HFFc6 (cell line): Measurements from ENCODE around the gene CHST11. TPM values are rescaled to one million over a fixed set of nuclear protein-coding genes. Genes with fewer than 3 reads are reported as not detected.
"Not testable (repeated sequence)": the region's sequence is repeated elsewhere in the genome, so short reads cannot be mapped to it uniquely, and the experiment has no call there.

Experiments used
- DNase-seq: peaks from one replicate; pipeline ENCODE4 v3.0.0-alpha.2; 2018
- H3K27ac Mint-ChIP-seq: 2 replicates; pipeline ENCODE4 v1.8.0; 2020; ENCODE audit warnings: mild to moderate bottlenecking, mixed read lengths
- H3K27me3 Mint-ChIP-seq: 2 replicates; pipeline ENCODE4 v1.8.0; 2021; ENCODE audit warnings: mild to moderate bottlenecking, moderate library complexity, mixed read lengths; ENCODE audit not compliant: insufficient read depth
- H3K36me3 Mint-ChIP-seq: 2 replicates; pipeline ENCODE4 v1.8.0; 2021; ENCODE audit warnings: low read depth, mixed read lengths
- H3K4me1 Mint-ChIP-seq: 2 replicates; pipeline ENCODE4 v1.8.0; 2020; ENCODE audit warnings: low read depth, mixed read lengths
- H3K4me3 Mint-ChIP-seq: 2 replicates; pipeline ENCODE4 v1.8.0; 2020; ENCODE audit warnings: mild to moderate bottlenecking, moderate library complexity, mixed read lengths
- H3K9me3 Mint-ChIP-seq: 2 replicates; pipeline ENCODE4 v1.8.0; 2020; ENCODE audit warnings: mild to moderate bottlenecking, mixed read lengths
- total RNA-seq, 6 experiments: library from RNA; stranded (reverse); fragmentation: NEBNext Ultra II Directional; extraction: Animal tissue kit (Norgen Biotek cat#: 25700); gene quantifications; 2 replicates in 1 of 6; 3 replicates in 5 of 6; pipeline ENCODE4 v1.2.3, GENCODE V29; 2021
- TF ChIP-seq, protein P1 (sequence below): fragments of 200-600 bp; sonication (generic); IDR thresholded peaks from 2 replicates; pipeline ENCODE4 v1.5.0; 2021; ENCODE audit warnings: antibody characterized with exemption, mild to moderate bottlenecking

CHST11 gene
- total RNA-seq, 6 experiments from 2014 or later: 2.4 to 4.3 (median 3.8) TPM

DNA sequence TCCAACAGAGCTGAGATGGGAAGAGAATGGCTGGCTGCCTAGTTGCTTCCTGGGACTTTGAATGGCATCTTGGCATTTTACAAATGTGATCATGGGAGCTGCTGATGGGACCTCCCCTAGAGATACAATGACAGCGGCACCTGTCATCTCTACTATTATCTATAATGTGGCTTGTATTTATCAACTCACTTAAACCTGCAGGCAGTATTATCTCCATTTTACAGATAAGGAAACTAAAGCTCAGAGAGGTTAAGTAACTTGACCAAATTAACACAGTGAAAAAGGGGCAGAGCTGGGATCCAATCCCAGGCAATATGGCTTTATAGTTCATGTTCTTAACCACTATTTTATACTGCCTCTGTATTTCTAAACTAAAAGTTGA, 111.7 kb downstream of the CHST11 start:
- peaks cover 10% of the 10 kb centered on the region; the same call in 1 of the 2 replicates for H3K36me3 Mint-ChIP-seq
- H3K4me3 Mint-ChIP-seq: no peak overlapping the region
- TF ChIP-seq, protein P1, sequence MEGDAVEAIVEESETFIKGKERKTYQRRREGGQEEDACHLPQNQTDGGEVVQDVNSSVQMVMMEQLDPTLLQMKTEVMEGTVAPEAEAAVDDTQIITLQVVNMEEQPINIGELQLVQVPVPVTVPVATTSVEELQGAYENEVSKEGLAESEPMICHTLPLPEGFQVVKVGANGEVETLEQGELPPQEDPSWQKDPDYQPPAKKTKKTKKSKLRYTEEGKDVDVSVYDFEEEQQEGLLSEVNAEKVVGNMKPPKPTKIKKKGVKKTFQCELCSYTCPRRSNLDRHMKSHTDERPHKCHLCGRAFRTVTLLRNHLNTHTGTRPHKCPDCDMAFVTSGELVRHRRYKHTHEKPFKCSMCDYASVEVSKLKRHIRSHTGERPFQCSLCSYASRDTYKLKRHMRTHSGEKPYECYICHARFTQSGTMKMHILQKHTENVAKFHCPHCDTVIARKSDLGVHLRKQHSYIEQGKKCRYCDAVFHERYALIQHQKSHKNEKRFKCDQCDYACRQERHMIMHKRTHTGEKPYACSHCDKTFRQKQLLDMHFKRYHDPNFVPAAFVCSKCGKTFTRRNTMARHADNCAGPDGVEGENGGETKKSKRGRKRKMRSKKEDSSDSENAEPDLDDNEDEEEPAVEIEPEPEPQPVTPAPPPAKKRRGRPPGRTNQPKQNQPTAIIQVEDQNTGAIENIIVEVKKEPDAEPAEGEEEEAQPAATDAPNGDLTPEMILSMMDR: no peak
- no peak for DNase-seq
- peaks cover 4% of the 10 kb centered on the region; the same call in 1 of the 2 replicates for H3K9me3 Mint-ChIP-seq
- peaks cover 19% of the 10 kb centered on the region for H3K27me3 Mint-ChIP-seq
- no peak overlapping the region for H3K27ac Mint-ChIP-seq
- H3K4me1 Mint-ChIP-seq: peaks cover 8% of the 10 kb centered on the region

DNA sequence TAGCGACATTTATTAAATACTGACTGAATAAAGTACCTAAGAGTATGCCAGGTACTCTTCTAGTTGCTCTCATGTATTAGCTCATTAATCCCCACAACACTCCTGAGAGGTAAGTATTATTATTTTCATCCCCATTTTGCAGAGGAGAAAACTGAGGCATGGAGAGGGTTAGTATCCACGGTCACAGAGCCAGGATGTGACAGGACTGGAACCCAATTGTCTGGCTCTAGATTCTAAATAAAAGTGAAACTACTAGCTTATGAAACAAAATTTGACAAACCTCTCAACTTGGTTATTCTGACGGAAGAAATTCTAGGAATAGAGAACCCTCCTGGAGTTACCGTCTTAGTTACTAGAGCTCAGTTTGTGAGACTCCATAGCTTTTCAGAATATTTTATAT, 112.2 kb downstream of the CHST11 start:
- peaks cover 17% of the 10 kb centered on the region for H3K27me3 Mint-ChIP-seq
- peaks cover 8% of the 10 kb centered on the region for H3K4me1 Mint-ChIP-seq
- H3K9me3 Mint-ChIP-seq: peaks cover 4% of the 10 kb centered on the region; the same call in 1 of the 2 replicates
- no peak overlapping the region for H3K4me3 Mint-ChIP-seq
- TF ChIP-seq, protein P1: no peak
- H3K36me3 Mint-ChIP-seq: peaks cover 6% of the 10 kb centered on the region; the same call in 1 of the 2 replicates
- DNase-seq: no peak
- H3K27ac Mint-ChIP-seq: no peak overlapping the region

DNA sequence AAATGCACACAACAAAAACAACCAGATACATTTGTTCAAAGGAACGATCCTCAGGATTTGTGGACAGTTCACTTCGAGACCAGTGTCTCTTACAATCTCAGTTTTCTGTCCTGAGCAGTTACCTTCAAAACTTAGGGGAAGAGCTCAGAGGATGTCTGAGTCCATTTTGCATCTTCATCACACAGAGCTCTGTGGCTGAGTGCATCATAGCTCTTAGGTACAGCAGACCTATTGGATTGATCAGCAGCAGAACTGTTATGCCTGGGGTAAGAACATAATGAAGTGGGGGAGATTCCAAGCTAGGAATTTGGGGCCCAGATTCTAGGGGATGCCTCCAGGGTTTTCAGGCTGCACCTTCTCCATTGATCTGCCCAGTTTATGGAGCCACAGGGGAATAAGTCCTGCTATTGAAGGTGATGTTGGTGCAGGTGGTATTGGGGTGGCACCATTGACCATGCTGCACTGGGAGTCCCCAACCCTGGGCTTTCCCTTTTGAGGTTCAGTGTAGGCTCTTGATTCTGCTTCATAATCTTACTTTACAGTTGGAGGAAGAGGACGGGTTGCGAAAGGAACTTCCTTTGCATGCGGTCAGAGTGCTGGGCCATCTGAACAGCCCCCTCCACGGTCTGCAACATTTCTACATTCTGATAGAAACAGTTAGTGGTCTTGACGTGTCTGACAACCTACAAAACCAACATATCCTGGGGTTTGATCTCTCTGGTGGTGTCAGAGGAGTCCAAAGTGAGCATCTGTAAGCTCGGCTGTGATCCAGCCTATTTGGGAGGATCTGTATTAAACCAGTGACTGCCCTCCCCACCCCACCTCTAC, 112.8 kb downstream of the CHST11 start:
- TF ChIP-seq, protein P1: no peak
- H3K36me3 Mint-ChIP-seq: peaks cover 2% of the 10 kb centered on the region; the same call in 1 of the 2 replicates
- no peak for DNase-seq
- peaks cover 17% of the 10 kb centered on the region for H3K27me3 Mint-ChIP-seq
- H3K4me1 Mint-ChIP-seq: peaks cover 8% of the 10 kb centered on the region
- H3K9me3 Mint-ChIP-seq: peaks cover 2% of the 10 kb centered on the region; the same call in 1 of the 2 replicates
- H3K27ac Mint-ChIP-seq: no peak overlapping the region
- no peak overlapping the region for H3K4me3 Mint-ChIP-seq

DNA sequence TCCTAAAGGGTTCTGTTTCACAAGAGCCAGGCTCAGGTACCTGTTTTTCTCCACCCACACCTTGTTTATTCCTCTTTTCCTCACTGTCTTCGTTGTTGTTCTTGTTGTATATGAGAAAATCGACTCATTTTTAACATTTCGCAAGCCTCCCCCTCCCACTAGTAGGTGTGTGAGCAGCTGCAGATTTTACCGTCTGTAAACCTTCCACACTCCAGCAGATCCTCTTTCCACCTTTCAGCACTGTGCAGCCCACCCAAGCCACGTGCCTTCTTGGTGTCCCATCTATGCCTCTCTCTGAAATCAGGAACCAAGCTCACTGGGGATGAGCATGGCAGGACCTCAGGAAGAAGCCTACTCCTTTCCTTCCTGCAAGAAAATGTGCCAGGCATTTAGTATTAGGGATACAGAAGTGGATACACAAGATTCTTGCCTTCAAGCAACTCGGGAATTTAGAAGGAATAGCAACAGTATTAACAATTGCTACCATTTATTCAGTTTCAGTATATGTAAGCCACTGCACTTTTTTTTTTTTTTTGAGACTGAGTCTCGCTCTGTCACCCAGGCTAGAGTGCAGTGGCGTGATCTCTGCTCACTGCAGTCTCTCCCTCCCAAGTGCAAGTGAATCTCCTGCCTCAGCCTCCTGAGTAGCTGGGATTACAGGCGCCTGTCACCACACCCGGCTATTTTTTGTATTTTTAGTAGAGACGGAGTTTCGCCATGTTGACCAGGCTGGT, 113.6 kb downstream of the CHST11 start:
- Mint-ChIP-seq H3K9me3 (no peaks in the 10 kb centered on the region), H3K27ac (no peak overlapping the region), H3K36me3 (no peaks in the 10 kb centered on the region), H3K4me3 (no peak overlapping the region), H3K4me1 (peaks cover 8% of the 10 kb centered on the region), H3K27me3 (peaks cover 17% of the 10 kb centered on the region)
- DNase-seq: no peak
- TF ChIP-seq, protein P1: no peak

DNA sequence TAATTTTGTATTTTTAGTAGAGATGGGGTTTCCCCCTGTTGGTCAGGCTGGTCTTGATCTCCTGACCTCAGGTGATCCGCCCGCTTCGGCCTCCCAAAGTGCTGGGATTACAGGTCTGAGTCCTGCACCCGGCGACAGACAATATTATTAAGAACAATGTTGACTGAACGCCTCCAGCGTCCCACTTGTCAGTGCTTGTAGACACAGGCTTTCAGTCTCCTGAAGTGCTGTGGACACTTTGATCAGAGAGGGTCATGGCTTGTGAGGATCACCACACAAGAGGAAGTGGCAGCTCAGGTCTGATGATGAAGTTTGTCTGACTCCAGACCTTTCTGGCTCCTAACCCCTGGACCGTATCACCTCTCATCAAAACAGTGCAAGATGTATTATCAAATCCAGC, 114.6 kb downstream of the CHST11 start:
- Mint-ChIP-seq H3K27ac (no peak overlapping the region), H3K4me3 (no peak overlapping the region), H3K36me3 (no peaks in the 10 kb centered on the region), H3K4me1 (peaks cover 2% of the 10 kb centered on the region), H3K27me3 (peaks cover 17% of the 10 kb centered on the region), H3K9me3 (no peaks in the 10 kb centered on the region)
- DNase-seq: no peak
- TF ChIP-seq, protein P1: no peak

DNA sequence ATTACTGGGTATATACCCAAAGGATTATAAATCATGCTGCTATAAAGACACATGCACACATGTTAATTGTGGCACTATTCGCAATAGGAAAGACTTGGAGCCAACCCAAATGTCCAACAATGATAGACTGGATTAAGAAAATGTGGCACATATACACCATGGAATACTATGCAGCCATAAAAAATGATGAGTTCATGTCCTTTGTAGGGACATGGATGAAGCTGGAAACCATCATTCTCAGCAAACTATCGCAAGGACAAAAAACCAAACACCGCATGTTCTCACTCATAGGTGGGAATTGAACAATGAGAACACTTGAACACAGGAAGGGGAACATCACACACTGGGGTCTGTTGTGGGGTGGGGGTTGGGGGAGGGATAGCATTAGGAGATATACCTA, 117.6 kb downstream of the CHST11 start:
- not testable (repeated sequence) for DNase-seq, H3K36me3 Mint-ChIP-seq, H3K27ac Mint-ChIP-seq, H3K9me3 Mint-ChIP-seq, H3K4me3 Mint-ChIP-seq
- H3K4me1 Mint-ChIP-seq: peaks cover 27% of the 10 kb centered on the region
- H3K27me3 Mint-ChIP-seq: peaks cover 12% of the 10 kb centered on the region

DNA sequence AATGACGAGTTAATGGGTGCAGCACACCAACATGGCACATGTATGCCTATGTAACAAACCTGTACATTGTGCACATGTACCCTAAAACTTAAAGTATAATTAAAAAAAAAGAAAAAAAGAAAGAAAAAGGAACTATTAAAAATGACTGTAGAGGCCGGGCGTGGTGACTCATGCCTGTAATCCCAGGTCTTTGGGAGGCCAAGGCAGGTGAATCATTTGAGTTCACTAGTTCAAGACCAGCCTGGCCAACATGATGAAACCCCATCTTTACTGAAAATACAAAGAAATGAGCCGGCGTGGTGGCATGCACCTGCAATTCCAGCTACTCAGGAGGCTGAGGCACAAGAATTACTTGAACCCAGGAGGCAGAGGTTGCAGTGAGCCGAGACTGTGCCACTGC, 118.0 kb downstream of the CHST11 start:
- DNase-seq: peak; percentile 47
- not testable (repeated sequence) for H3K4me3 Mint-ChIP-seq, H3K27ac Mint-ChIP-seq, H3K36me3 Mint-ChIP-seq, H3K9me3 Mint-ChIP-seq
- Mint-ChIP-seq H3K4me1 (peaks cover 31% of the 10 kb centered on the region), H3K27me3 (peaks cover 12% of the 10 kb centered on the region)
